Measurements from ENCODE around the gene IL2RG.
A peak's percentile ranks its signal among the peaks of the same experiment; 100 is the strongest.

The IL2RG gene

DNA sequence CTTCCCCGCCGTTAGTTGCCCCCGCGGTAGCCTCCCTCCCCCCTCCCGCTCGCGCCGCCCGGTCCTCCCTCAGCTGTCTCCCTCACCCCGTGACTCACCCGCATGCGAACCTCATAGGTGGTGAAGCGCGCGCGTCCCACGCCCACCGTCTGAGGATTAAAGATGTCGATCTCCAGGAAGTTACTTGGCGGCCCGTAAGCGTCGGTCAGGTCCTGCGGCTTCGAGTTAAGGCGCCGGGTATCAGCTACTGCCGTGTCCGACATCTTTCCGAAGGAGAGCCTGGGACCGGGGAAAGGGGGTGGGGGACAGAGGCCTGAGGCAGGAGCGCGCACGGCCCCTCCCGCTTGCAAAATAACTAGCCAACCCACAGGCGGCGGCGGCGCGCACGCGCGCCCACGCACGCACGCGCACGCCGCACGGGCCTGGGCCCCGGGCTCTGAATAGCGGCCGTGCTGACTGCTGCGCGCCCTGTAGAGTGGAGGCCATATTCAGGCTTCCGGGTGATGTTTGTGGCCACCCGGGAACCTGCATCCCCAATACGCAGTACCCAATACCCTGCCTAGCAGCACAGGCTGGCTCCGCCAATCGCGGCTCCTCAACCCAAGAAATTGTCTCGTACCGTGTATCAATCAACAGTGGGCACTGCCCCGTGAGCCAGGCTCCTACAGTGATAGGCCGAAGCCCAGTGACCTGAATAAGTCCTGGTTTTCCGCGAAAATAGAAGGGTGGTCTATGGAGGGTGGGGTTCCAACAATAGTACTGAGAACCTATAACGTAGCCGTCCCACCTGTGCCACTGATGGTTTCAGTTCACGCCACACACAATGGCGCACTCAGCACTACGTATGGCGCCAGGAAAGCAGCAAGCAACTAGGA is 43.1 kb downstream of the IL2RG start, which contains the start of gene SNX12:
SNX12 (minus strand) TSS at position 291 of the 875 bp plus-strand sequence; CDS start at position 263, 28 bp downstream.
- DNase-seq, result peak; percentile 54 to 77 (median 68)

DNA sequence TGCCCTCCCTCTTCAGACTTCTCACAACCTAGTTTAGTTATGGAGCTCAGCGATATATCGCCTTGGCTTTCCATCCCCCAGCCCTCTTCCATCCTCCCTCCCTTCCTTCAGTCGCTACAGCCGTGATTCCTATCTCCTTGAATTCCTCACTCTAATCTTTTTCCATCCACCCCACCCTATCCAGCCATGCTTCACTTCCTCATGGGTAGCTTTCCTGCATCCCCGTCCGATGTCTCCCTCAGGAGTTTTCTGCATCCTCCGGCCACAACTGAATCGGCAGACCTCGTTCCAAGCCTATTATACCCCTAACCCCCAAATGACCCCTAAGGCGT is 43.7 kb downstream of the IL2RG start:
- no peak for DNase-seq

DNA sequence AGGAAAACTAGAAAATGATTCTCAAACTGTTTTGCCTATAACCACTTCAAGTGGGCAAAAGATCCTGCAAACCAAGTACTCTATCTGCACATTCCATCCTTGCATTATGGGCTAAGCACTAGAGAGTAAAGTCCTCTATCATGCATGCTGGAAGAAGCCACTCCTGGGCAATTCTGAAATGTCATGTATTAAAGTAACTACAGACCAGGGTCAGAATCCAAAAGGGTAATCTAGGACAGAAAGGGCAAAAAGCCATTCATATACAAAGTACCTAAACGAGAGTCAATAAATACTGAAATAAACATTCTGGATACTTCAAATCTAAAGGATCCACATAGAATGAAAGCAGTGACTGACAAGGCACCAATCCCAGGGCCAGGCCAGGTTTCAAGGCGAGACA is 44.3 kb downstream of the IL2RG start:
- DNase-seq, result no peak

DNA sequence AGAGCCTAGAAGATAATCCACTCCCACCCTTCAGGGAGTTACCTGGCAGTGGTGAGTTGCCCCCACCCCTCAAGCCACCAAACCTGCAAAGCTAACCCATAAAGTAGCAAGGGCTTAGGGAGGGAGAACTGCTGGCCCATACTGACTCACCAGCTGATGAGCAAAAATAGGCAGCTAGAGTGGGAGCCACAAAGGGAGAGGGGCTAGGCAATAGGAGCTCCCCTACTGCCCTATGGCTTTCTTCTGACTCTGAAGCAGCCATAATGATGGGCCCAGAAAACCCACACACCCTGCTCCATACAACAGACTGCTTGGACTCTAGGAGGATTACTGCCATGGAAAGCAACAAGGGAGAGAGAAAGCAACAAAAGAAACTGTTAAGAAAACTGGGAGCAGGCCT is 51.2 kb downstream of the IL2RG start:
- no peak for DNase-seq

DNA sequence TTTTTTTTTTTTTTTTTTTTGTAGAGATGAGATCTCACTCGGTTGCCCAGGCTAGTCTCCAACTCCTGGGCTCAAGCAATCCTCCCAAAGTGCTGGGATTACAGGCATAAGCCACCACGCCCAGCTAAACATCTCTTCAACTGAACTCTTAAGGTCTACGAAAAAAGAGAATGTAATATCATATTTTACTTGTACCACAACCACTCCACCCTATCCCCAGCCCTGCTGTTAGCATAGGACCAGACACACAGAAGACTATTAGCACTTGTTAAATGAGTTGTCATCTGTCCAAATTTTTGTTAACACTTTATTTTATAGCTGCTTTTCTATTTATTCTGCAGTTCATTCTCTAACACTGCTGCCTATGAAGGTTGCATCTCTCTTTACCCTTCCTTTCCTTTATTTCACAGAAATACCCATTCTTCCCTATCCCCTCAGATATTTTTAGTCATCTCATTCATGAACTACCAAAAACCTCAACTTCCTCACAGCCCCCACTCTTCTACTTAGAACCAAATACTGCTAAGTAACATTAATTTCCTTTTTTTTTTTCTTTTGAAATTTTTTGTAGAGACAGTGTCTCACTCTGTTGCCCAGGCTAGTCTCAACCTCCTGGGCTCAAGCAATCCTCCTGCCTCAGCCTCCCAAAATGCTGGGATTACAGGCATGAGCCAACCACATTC is 53.4 kb downstream of the IL2RG start:
- DNase-seq, result no peak

All from activated CD4-positive, CD25-positive, alpha-beta regulatory T cell (primary cell).